CD14-positive monocyte (primary cell): ENCODE measurements around the gene UBE2I. TPM values are rescaled to one million over a fixed set of nuclear protein-coding genes. Genes with fewer than 3 reads are reported as not detected.

ENCODE experiments used
- DNase-seq, 3 donors: peaks; one replicate each; pipeline ENCODE4 v3.0.0-alpha.2; 2011 to 2022
- H2AFZ ChIP-seq: 2 replicates; pipeline ENCODE4 v1.6.0; 2012; ENCODE audit warnings: mild to moderate bottlenecking, low read depth, low read length, inconsistent platforms; ENCODE audit not compliant: insufficient read depth, poor library complexity, severe bottlenecking
- H3K27ac ChIP-seq, 2 donors: 1 replicate in 1 of 2; 2 replicates in 1 of 2; pipeline ENCODE4 v1.5.1; 2012 to 2013; ENCODE audit warnings: low read length in 2 of 2, control low read depth in 1 of 2, inconsistent platforms in 1 of 2, low read depth in 1 of 2, mild to moderate bottlenecking in 1 of 2
- H3K27me3 ChIP-seq, 2 donors: one replicate each; pipeline versions ENCODE4 v1.6.0 to v1.6.1; 2011 to 2013; ENCODE audit warnings: low read length in 2 of 2; ENCODE audit not compliant: control insufficient read depth in 2 of 2, insufficient read depth in 2 of 2
- H3K36me3 ChIP-seq, 2 donors: replicated peaks in 1 of 2; 1 replicate in 1 of 2; 2 replicates in 1 of 2; pipeline versions ENCODE4 v1.5.1 to v1.6.1; 2012 to 2013; ENCODE audit warnings: low read length in 2 of 2, control low read depth in 1 of 2, inconsistent platforms in 1 of 2, mild to moderate bottlenecking in 1 of 2; ENCODE audit not compliant: insufficient read depth in 2 of 2, control insufficient read depth in 1 of 2
- H3K4me1 ChIP-seq, 2 donors: 1 replicate in 1 of 2; 2 replicates in 1 of 2; pipeline versions ENCODE4 v1.5.1 to v1.6.1; 2012 to 2013; ENCODE audit warnings: low read length in 2 of 2, control low read depth in 1 of 2, inconsistent platforms in 1 of 2, mild to moderate bottlenecking in 1 of 2, moderate library complexity in 1 of 2; ENCODE audit not compliant: insufficient read depth in 2 of 2, control insufficient read depth in 1 of 2
- H3K4me2 ChIP-seq: replicated peaks from 2 replicates; pipeline ENCODE3; 2012; ENCODE audit warnings: low read length, moderate library complexity, mild to moderate bottlenecking; ENCODE audit not compliant: poor library complexity, severe bottlenecking; ENCODE audit errors: extremely low read depth
- H3K4me3 ChIP-seq, 3 experiments: fragments of 200-600 bp in 1 of 3; sonication (generic) in 1 of 3; replicated peaks in 1 of 3; 1 replicate in 2 of 3; 2 replicates in 1 of 3; pipeline ENCODE4 v1.5.1; 2011 to 2013; ENCODE audit warnings: low read length in 3 of 3, mild to moderate bottlenecking in 3 of 3, control low read depth in 2 of 3, low read depth in 2 of 3, inconsistent platforms in 1 of 3, moderate library complexity in 1 of 3
- H3K79me2 ChIP-seq: 2 replicates; pipeline ENCODE4 v1.6.0; 2012; ENCODE audit warnings: mild to moderate bottlenecking, control low read depth, inconsistent platforms, low read length, moderate library complexity; ENCODE audit not compliant: insufficient read depth
- H3K9ac ChIP-seq: 2 replicates; pipeline ENCODE4 v1.6.0; 2017; ENCODE audit warnings: low read length, mild to moderate bottlenecking; ENCODE audit not compliant: insufficient read depth, poor library complexity, severe bottlenecking
- H3K9me3 ChIP-seq, 2 donors: replicated peaks in 1 of 2; 1 replicate in 1 of 2; 2 replicates in 1 of 2; pipeline versions ENCODE4 v1.5.1 to v1.6.1; 2012 to 2013; ENCODE audit warnings: low read length in 2 of 2, control low read depth in 1 of 2; ENCODE audit not compliant: control insufficient read depth in 1 of 2, insufficient read depth in 1 of 2
- H4K20me1 ChIP-seq: 2 replicates; pipeline ENCODE4 v1.6.0; 2012; ENCODE audit warnings: mild to moderate bottlenecking, low read length, control low read depth, moderate library complexity; ENCODE audit not compliant: insufficient read depth
- H3K27ac Mint-ChIP-seq, 7 donors: one replicate each; pipeline ENCODE4 v1.8.0; 2020; ENCODE audit warnings: mild to moderate bottlenecking in 7 of 7, mixed read lengths in 7 of 7, moderate library complexity in 6 of 7, inconsistent platforms in 2 of 7
- H3K27me3 Mint-ChIP-seq, 3 donors: one replicate each; pipeline ENCODE4 v1.8.0; 2021 to 2022; ENCODE audit warnings: low read depth in 3 of 3, mild to moderate bottlenecking in 3 of 3, mixed read lengths in 3 of 3, moderate library complexity in 3 of 3, inconsistent platforms in 1 of 3
- H3K36me3 Mint-ChIP-seq, 2 donors: one replicate each; pipeline ENCODE4 v1.8.0; 2020; ENCODE audit warnings: mixed read lengths in 2 of 2, inconsistent platforms in 1 of 2, mild to moderate bottlenecking in 1 of 2
- H3K4me1 Mint-ChIP-seq: one replicate; pipeline ENCODE4 v1.8.0; 2020; ENCODE audit warnings: mild to moderate bottlenecking, mixed read lengths
- H3K4me3 Mint-ChIP-seq, 2 donors: one replicate each; pipeline ENCODE4 v1.8.0; 2020; ENCODE audit warnings: mild to moderate bottlenecking in 2 of 2, mixed read lengths in 2 of 2, moderate library complexity in 1 of 2
- H3K9me3 Mint-ChIP-seq, 7 donors: one replicate each; pipeline ENCODE4 v1.8.0; 2020 to 2022; ENCODE audit warnings: mixed read lengths in 7 of 7, mild to moderate bottlenecking in 6 of 7, moderate library complexity in 6 of 7, inconsistent platforms in 2 of 7
- WGBS: methylation state at CpG from one replicate; pipeline ENCODE4 v1.1.5; 2013; ENCODE audit warnings: missing lambda C conversion rate; ENCODE audit not compliant: insufficient coverage; 5-methylcytosine and 5-hydroxymethylcytosine counted together
- intact Hi-C, 2 donors: fragments of 100-400 bp; cut with micrococcal nuclease; formaldehyde crosslinking; loops; one replicate each; pipeline versions ENCODE4 v1.15.0 to v1.15.1; 2023
- polyA plus RNA-seq, 3 donors: library from polyadenylated mRNA; depleted of rRNA in 1 of 3; unstranded in 2 of 3; stranded (reverse) in 1 of 3; fragments of 300-500 nt in 2 of 3; fragments of >200 nt in 1 of 3; fragmentation: Illumina TruSeq in 2 of 3; gene quantifications; 1 replicate in 2 of 3; 2 replicates in 1 of 3; pipeline ENCODE4 v1.2.3, GENCODE V29; 2012 to 2021
- TF ChIP-seq, protein P1 (sequence below): fragments of 200-600 bp; IDR thresholded peaks from one replicate; pipeline ENCODE4 v1.8.0; 2022; ENCODE audit warnings: antibody characterized with exemption, mild to moderate bottlenecking

UBE2I gene
- polyA plus RNA-seq, 3 donors, result 76.8 to 112 (median 88.8) TPM

DNA sequence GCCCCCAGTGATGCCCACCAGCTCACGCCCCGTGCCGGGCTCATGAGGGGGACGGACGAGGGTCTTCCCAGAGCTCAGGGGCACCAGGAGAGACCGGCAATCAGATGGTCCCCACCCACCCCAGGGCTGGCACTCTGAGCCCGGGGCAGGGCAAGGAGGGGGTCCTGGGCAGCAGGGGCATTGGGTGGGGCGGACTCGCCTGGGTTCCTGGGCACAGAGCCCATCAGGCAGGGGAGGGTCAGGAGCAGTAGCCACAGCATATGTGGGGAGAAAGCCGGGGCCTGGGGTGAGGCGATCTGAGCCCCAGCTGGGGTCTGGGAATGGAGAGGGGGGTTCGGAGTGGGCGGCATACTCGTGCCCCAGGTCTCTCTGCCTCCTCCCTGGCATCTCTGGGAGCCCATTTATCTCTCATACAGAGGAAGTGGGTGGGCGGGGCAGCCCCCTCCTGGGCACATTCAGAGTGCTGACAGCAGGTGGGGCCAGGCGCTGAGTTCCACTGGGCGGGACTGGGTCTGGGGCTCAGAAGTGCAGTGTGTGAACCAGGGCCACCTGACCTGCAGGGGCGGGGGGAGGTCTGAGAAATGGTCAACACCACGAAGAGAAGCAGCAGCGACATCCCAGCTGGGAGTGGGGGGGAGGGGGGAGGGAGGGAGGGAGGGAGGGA lies 20.5 kb upstream of the UBE2I start:
- H3K36me3 Mint-ChIP-seq, result no peaks in the 10 kb centered on the region
- intact Hi-C loops, result no loop called here
- Histone ChIP-seq H2AFZ (no peak overlapping the region), H3K9me3 (no peaks in the 10 kb centered on the region), H3K36me3 (no peaks in the 10 kb centered on the region), H4K20me1 (no peaks in the 10 kb centered on the region), H3K4me3 (no peak overlapping the region), H3K4me2 (no peak overlapping the region), H3K9ac (no peak overlapping the region), H3K27me3 (peaks cover 0 to 37% of the 10 kb centered on the region in 2 donors), H3K4me1 (peaks cover 10 to 11% of the 10 kb centered on the region in 2 donors), H3K27ac (no peak overlapping the region), H3K79me2 (no peaks in the 10 kb centered on the region)
- no peak overlapping the region for H3K27ac Mint-ChIP-seq
- H3K9me3 Mint-ChIP-seq, result peaks cover 0 to 2% (median 0%) of the 10 kb centered on the region in 7 donors
- H3K4me3 Mint-ChIP-seq, result peak overlapping the region in 1 of 2 donors; percentile 63
- H3K27me3 Mint-ChIP-seq, result peaks cover 39 to 73% (median 58%) of the 10 kb centered on the region in 3 donors
- 68% methylated on average over 7 of the region's 20 CpGs for WGBS
- H3K4me1 Mint-ChIP-seq, result peaks cover 15% of the 10 kb centered on the region
- TF ChIP-seq, protein P1, sequence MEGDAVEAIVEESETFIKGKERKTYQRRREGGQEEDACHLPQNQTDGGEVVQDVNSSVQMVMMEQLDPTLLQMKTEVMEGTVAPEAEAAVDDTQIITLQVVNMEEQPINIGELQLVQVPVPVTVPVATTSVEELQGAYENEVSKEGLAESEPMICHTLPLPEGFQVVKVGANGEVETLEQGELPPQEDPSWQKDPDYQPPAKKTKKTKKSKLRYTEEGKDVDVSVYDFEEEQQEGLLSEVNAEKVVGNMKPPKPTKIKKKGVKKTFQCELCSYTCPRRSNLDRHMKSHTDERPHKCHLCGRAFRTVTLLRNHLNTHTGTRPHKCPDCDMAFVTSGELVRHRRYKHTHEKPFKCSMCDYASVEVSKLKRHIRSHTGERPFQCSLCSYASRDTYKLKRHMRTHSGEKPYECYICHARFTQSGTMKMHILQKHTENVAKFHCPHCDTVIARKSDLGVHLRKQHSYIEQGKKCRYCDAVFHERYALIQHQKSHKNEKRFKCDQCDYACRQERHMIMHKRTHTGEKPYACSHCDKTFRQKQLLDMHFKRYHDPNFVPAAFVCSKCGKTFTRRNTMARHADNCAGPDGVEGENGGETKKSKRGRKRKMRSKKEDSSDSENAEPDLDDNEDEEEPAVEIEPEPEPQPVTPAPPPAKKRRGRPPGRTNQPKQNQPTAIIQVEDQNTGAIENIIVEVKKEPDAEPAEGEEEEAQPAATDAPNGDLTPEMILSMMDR, result no peak
- no peak for DNase-seq

DNA sequence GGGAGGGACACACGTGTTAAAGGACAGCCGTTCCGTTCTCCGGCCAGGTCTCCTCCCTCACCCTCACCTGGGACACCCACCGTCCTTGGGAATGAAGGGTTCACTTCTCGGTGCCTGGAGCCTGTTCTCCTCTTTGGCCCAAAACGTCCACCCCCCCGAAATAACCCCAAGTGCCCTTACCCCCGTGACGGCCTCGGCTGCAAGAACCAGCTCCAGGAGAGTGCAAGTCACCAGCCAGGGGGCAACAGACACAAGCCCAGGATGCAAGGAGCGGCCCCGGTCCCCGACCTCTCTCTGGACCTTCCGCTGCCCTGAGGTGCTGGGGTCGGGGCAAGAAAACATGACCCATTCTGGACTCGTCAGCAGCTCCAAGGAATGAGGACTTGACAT lies 20.0 kb upstream of the UBE2I start:
- Mint-ChIP-seq H3K9me3 (peaks cover 0 to 2% (median 0%) of the 10 kb centered on the region in 7 donors), H3K4me3 (peak overlapping the region in 1 of 2 donors; percentile 77), H3K27me3 (peaks cover 41 to 72% (median 55%) of the 10 kb centered on the region in 3 donors), H3K36me3 (no peaks in the 10 kb centered on the region), H3K27ac (no peak overlapping the region), H3K4me1 (peaks cover 12% of the 10 kb centered on the region)
- intact Hi-C loops, result no loop called here
- no peak for DNase-seq
- H3K4me3 ChIP-seq, result no peak overlapping the region
- no peak overlapping the region for H2AFZ ChIP-seq
- H3K27me3 ChIP-seq, result peaks cover 0 to 37% of the 10 kb centered on the region in 2 donors
- no peaks in the 10 kb centered on the region for H3K36me3 ChIP-seq
- H3K4me1 ChIP-seq, result peaks cover 10 to 11% of the 10 kb centered on the region in 2 donors
- no peaks in the 10 kb centered on the region for H3K9me3 ChIP-seq
- no peaks in the 10 kb centered on the region for H4K20me1 ChIP-seq
- H3K27ac ChIP-seq, result no peak overlapping the region
- TF ChIP-seq, protein P1, result no peak
- WGBS, result 14% methylated on average over 10 of the region's 17 CpGs
- H3K79me2 ChIP-seq, result no peaks in the 10 kb centered on the region
- no peak overlapping the region for H3K9ac ChIP-seq
- no peak overlapping the region for H3K4me2 ChIP-seq
